Trophoblast cell (in vitro differentiated cells and primary cell): Measurements from ENCODE around the gene WEE1.

Experiments used
- DNase-seq, 2 donors: peaks; one replicate each; pipeline ENCODE4 v3.0.0-alpha.2; 2016
- H2AFZ ChIP-seq: 2 replicates; pipeline ENCODE4 v1.6.1; 2013; ENCODE audit warnings: low read length, moderate library complexity, mild to moderate bottlenecking; ENCODE audit not compliant: insufficient read depth, poor library complexity
- H2AK5ac ChIP-seq: 2 replicates; pipeline ENCODE4 v1.6.1; 2013; ENCODE audit warnings: mild to moderate bottlenecking, low read length
- H2BK120ac ChIP-seq: 2 replicates; pipeline ENCODE4 v1.6.1; 2013; ENCODE audit warnings: low read length, mild to moderate bottlenecking, moderate library complexity; ENCODE audit not compliant: insufficient read depth, poor library complexity
- H2BK12ac ChIP-seq: 2 replicates; pipeline ENCODE4 v1.6.1; 2013; ENCODE audit warnings: mild to moderate bottlenecking, low read length, moderate library complexity
- H2BK5ac ChIP-seq: 2 replicates; pipeline ENCODE4 v1.6.1; 2013; ENCODE audit warnings: low read length, low read depth, moderate library complexity, mild to moderate bottlenecking; ENCODE audit not compliant: poor library complexity
- H3K14ac ChIP-seq: 2 replicates; pipeline ENCODE4 v1.6.1; 2013; ENCODE audit warnings: mild to moderate bottlenecking, low read length
- H3K18ac ChIP-seq: 2 replicates; pipeline ENCODE4 v1.6.1; 2013; ENCODE audit warnings: mild to moderate bottlenecking, low read length
- H3K23ac ChIP-seq: 2 replicates; pipeline ENCODE4 v1.6.1; 2013; ENCODE audit warnings: low read length
- H3K27ac ChIP-seq: 2 replicates; pipeline ENCODE4 v1.5.1; 2013; ENCODE audit warnings: low read depth, mild to moderate bottlenecking, inconsistent platforms, low read length, moderate library complexity
- H3K27me3 ChIP-seq: 2 replicates; pipeline ENCODE4 v1.6.1; 2013; ENCODE audit warnings: inconsistent platforms, mild to moderate bottlenecking, low read length, moderate library complexity; ENCODE audit not compliant: insufficient read depth
- H3K36me3 ChIP-seq, 2 experiments: 1 replicate in 1 of 2; 2 replicates in 1 of 2; pipeline ENCODE4 v1.6.1; 2013; ENCODE audit warnings: low read length in 2 of 2, mild to moderate bottlenecking in 2 of 2, moderate library complexity in 1 of 2; ENCODE audit not compliant: insufficient read depth in 2 of 2, control insufficient read depth in 1 of 2
- H3K4ac ChIP-seq: 2 replicates; pipeline ENCODE4 v1.6.1; 2013; ENCODE audit warnings: low read depth, mild to moderate bottlenecking, low read length, moderate library complexity
- H3K4me1 ChIP-seq, 2 experiments: 1 replicate in 1 of 2; 2 replicates in 1 of 2; pipeline ENCODE4 v1.6.1; 2013; ENCODE audit warnings: low read length in 2 of 2, mild to moderate bottlenecking in 2 of 2, moderate library complexity in 1 of 2; ENCODE audit not compliant: insufficient read depth in 2 of 2, control insufficient read depth in 1 of 2
- H3K4me2 ChIP-seq: 2 replicates; pipeline ENCODE4 v1.6.1; 2013; ENCODE audit warnings: inconsistent platforms, mild to moderate bottlenecking, low read length, moderate library complexity
- H3K4me3 ChIP-seq: 2 replicates; pipeline ENCODE4 v1.5.1; 2013; ENCODE audit warnings: mild to moderate bottlenecking, low read depth, low read length, inconsistent platforms
- H3K79me1 ChIP-seq: one replicate; pipeline ENCODE4 v1.6.1; 2013; ENCODE audit warnings: low read length
- H3K79me2 ChIP-seq: 2 replicates; pipeline ENCODE4 v1.6.1; 2013; ENCODE audit warnings: low read length, mild to moderate bottlenecking; ENCODE audit not compliant: control insufficient read depth, insufficient read depth, poor library complexity
- H3K9ac ChIP-seq: 2 replicates; pipeline ENCODE4 v1.6.1; 2013; ENCODE audit warnings: mild to moderate bottlenecking, low read length
- H3K9me3 ChIP-seq: 2 replicates; pipeline ENCODE4 v1.6.1; 2013; ENCODE audit warnings: low read depth, mild to moderate bottlenecking, control low read depth, inconsistent platforms, low read length; ENCODE audit not compliant: insufficient read depth
- H4K12ac ChIP-seq: 2 replicates; pipeline ENCODE4 v1.6.1; 2013; ENCODE audit warnings: low read depth, mild to moderate bottlenecking, low read length, moderate library complexity
- H4K8ac ChIP-seq: 2 replicates; pipeline ENCODE4 v1.6.1; 2013; ENCODE audit warnings: low read depth, mild to moderate bottlenecking, low read length, moderate library complexity
- H4K91ac ChIP-seq: one replicate; pipeline ENCODE4 v1.6.1; 2013; ENCODE audit warnings: low read depth, mild to moderate bottlenecking, low read length, moderate library complexity
- WGBS: extraction: QIAGEN DNeasy Blood & Tissue Kit; methylation state at CpG from one replicate; pipeline ENCODE4 v1.1.7; 2013; ENCODE audit warnings: missing lambda C conversion rate; ENCODE audit not compliant: insufficient read length, insufficient coverage; ENCODE audit errors: extremely low coverage; 5-methylcytosine and 5-hydroxymethylcytosine counted together

WEE1 gene

DNA sequence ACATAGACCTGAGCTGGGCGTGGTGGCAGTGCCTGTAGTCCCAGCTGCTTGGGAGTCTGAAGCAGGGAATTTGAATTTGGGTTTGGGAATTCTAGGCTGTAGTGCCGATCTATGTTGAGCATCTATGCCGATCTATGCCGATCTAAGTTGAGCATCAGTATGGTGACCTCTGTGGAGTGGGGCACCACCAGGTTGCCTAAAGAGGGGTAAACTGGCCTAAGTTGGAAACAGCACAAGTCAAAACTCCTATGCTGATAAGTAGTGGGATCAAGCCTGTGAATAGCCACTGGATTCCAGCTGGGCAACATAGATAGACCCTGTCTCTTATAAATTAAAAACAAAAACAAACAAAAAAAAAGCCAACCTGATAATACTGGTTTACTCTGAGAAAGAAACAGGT lies 7.4 kb downstream of the WEE1 start:
- Histone ChIP-seq H3K4me1 (no peaks in the 10 kb centered on the region), H2BK120ac (no peak overlapping the region), H3K9ac (no peak overlapping the region), H2AK5ac (no peak overlapping the region), H4K91ac (no peak overlapping the region), H4K8ac (no peak overlapping the region), H3K4me2 (no peak overlapping the region), H3K9me3 (no peaks in the 10 kb centered on the region), H3K18ac (no peak overlapping the region), H3K36me3 (peaks cover 33 to 39% of the 10 kb centered on the region in 2 experiments), H3K4me3 (no peak overlapping the region), H2BK5ac (no peak overlapping the region), H3K79me1 (no peaks in the 10 kb centered on the region), H3K14ac (no peak overlapping the region), H2AFZ (no peak overlapping the region), H2BK12ac (no peak overlapping the region), H3K79me2 (no peaks in the 10 kb centered on the region), H3K27ac (no peak overlapping the region), H3K23ac (no peak overlapping the region), H4K12ac (no peak overlapping the region), H3K27me3 (no peaks in the 10 kb centered on the region), H3K4ac (no peak overlapping the region)
- no peak for DNase-seq
- WGBS, result no CpG with 5 or more reads among the region's 4 CpGs

- H2BK12ac ChIP-seq, result no peak overlapping the region
- no peak overlapping the region for H2BK120ac ChIP-seq
- H3K27ac ChIP-seq, result no peak overlapping the region
- no peak overlapping the region for H3K23ac ChIP-seq
- no peak overlapping the region for H4K8ac ChIP-seq
- H3K4ac ChIP-seq, result no peak overlapping the region
- H4K91ac ChIP-seq, result no peak overlapping the region
- DNase-seq, result no peak
- H4K12ac ChIP-seq, result no peak overlapping the region
- no peak overlapping the region for H2BK5ac ChIP-seq
- H3K4me2 ChIP-seq, result no peak overlapping the region
- no CpG with 5 or more reads among the region's 6 CpGs for WGBS
- H3K79me2 ChIP-seq, result no peaks in the 10 kb centered on the region
- H3K9ac ChIP-seq, result no peak overlapping the region
- no peaks in the 10 kb centered on the region for H3K9me3 ChIP-seq
- H3K79me1 ChIP-seq, result no peaks in the 10 kb centered on the region
- peaks cover 33 to 41% of the 10 kb centered on the region in 2 experiments for H3K36me3 ChIP-seq
- no peak overlapping the region for H3K18ac ChIP-seq
- H3K4me1 ChIP-seq, result no peaks in the 10 kb centered on the region
- H3K14ac ChIP-seq, result no peak overlapping the region
- no peak overlapping the region for H3K4me3 ChIP-seq
- no peak overlapping the region for H2AFZ ChIP-seq
- no peaks in the 10 kb centered on the region for H3K27me3 ChIP-seq
- no peak overlapping the region for H2AK5ac ChIP-seq
Observed at GRCh38 chr11:9581556-9582161, 8.2 kb downstream of the WEE1 start.

GRCh38 chr11:9590717-9591116 lies 17.2 kb downstream of the WEE1 start:
- H4K8ac ChIP-seq, result no peak overlapping the region
- H2AFZ ChIP-seq, result no peak overlapping the region
- H3K9me3 ChIP-seq, result no peaks in the 10 kb centered on the region
- no peaks in the 10 kb centered on the region for H3K79me1 ChIP-seq
- no peaks in the 10 kb centered on the region for H3K27me3 ChIP-seq
- no peak overlapping the region for H3K4ac ChIP-seq
- H2AK5ac ChIP-seq, result no peak overlapping the region
- no peak overlapping the region for H2BK120ac ChIP-seq
- no peak overlapping the region for H2BK12ac ChIP-seq
- no peaks in the 10 kb centered on the region for H3K79me2 ChIP-seq
- H2BK5ac ChIP-seq, result no peak overlapping the region
- no peak for DNase-seq
- peaks cover 0 to 6% of the 10 kb centered on the region in 2 experiments for H3K4me1 ChIP-seq
- no peak overlapping the region for H3K4me2 ChIP-seq
- H3K18ac ChIP-seq, result no peak overlapping the region
- no peak overlapping the region for H4K91ac ChIP-seq
- H3K27ac ChIP-seq, result no peak overlapping the region
- H3K36me3 ChIP-seq, result peaks cover 10 to 21% of the 10 kb centered on the region in 2 experiments
- H4K12ac ChIP-seq, result no peak overlapping the region
- no peak overlapping the region for H3K4me3 ChIP-seq
- no peak overlapping the region for H3K23ac ChIP-seq
- H3K14ac ChIP-seq, result no peak overlapping the region
- no CpG with 5 or more reads among the region's 4 CpGs for WGBS
- no peak overlapping the region for H3K9ac ChIP-seq

DNA sequence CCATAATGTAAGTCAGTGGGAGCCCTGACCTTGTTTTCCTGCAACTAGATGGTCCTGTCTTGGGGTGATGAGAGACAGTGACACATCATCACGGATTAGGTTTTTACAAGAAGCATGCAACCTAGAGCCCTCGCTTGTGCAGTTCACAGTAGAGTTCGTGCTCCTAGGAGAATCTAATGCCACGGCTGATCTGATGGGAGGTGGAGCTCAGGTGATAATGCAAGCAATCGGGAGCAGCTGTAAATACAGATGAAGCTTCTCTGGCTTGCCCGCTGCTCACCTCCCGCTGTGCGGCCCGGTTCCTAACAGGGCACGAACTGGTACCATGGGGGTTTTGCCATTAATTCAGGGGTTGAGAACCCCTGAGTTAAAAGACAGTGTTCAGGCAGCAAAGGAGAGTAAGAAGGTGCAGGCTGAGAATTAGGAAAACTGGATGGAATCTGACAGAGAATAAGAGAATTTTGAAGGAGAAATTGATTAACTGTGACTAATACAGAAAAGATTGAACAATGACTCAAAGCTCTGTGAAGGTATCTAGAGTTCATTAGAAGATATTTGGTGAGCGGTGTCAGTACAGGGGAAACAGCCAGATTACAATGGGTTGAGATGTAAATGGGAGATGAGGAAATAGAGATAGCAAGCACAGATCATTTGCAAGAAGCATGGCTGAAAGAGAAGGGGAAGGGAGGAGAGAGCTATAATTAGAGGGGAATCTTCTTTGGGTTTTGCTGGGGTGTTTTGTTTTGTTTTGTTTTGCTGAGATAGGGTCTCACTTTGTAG lies 21.0 kb downstream of the WEE1 start:
- WGBS, result no CpG with 5 or more reads among the region's 11 CpGs
- H3K23ac ChIP-seq, result no peak overlapping the region
- no peak overlapping the region for H3K14ac ChIP-seq
- no peak overlapping the region for H3K9ac ChIP-seq
- H2BK5ac ChIP-seq, result no peak overlapping the region
- no peak overlapping the region for H2BK120ac ChIP-seq
- no peaks in the 10 kb centered on the region for H3K9me3 ChIP-seq
- no peak overlapping the region for H4K8ac ChIP-seq
- H3K27ac ChIP-seq, result no peak overlapping the region
- no peak overlapping the region for H2BK12ac ChIP-seq
- H3K4me1 ChIP-seq, result peaks cover 0 to 6% of the 10 kb centered on the region in 2 experiments
- no peak overlapping the region for H4K12ac ChIP-seq
- H2AK5ac ChIP-seq, result no peak overlapping the region
- H2AFZ ChIP-seq, result no peak overlapping the region
- H3K79me2 ChIP-seq, result no peaks in the 10 kb centered on the region
- no peaks in the 10 kb centered on the region for H3K27me3 ChIP-seq
- H4K91ac ChIP-seq, result no peak overlapping the region
- H3K79me1 ChIP-seq, result no peaks in the 10 kb centered on the region
- no peak overlapping the region for H3K4me3 ChIP-seq
- H3K36me3 ChIP-seq, result peaks cover 2 to 5% of the 10 kb centered on the region in 2 experiments
- H3K4ac ChIP-seq, result no peak overlapping the region
- no peak overlapping the region for H3K4me2 ChIP-seq
- DNase-seq, result no peak
- H3K18ac ChIP-seq, result no peak overlapping the region
